Upper lobe of right lung (tissue), 1 donor: ENCODE data around the gene SZT2. TPM values are rescaled to one million over a fixed set of nuclear protein-coding genes. Genes with fewer than 3 reads are reported as not detected.

ENCODE experiments used
- ATAC-seq: fragments of 200-7000 bp; cut with Tn5 transposase; one replicate; pipeline ENCODE4 v1.9.1; 2020; ENCODE audit warnings: mild to moderate bottlenecking, moderate library complexity
- DNase-seq: peaks from one replicate; pipeline ENCODE4 v3.0.0-alpha.2; 2020
- H3K27ac ChIP-seq: fragments of 200-600 bp; one replicate; pipeline ENCODE4 v1.8.0; 2022
- H3K27me3 ChIP-seq: fragments of 200-600 bp; one replicate; pipeline ENCODE4 v1.8.0; 2022; ENCODE audit warnings: mild to moderate bottlenecking
- H3K36me3 ChIP-seq: fragments of 200-600 bp; one replicate; pipeline ENCODE4 v1.8.0; 2022
- H3K4me1 ChIP-seq: fragments of 200-600 bp; one replicate; pipeline ENCODE4 v1.8.0; 2022
- H3K4me3 ChIP-seq: fragments of 200-600 bp; one replicate; pipeline ENCODE4 v1.8.0; 2022; ENCODE audit warnings: mild to moderate bottlenecking
- H3K9me3 ChIP-seq: fragments of 200-600 bp; one replicate; pipeline ENCODE4 v1.8.0; 2022
- intact Hi-C: fragments of 100-400 bp; cut with DNase I; formaldehyde crosslinking; loops from one replicate; pipeline ENCODE4 v1.11.0; 2022
- total RNA-seq: library from RNA; stranded (reverse); fragmentation: NEBNext Ultra II Directional; extraction: Animal tissue kit (Norgen Biotek cat#: 25700); gene quantifications from one replicate; pipeline ENCODE4 v1.2.1, GENCODE V29; 2021
- TF ChIP-seq, protein P1 (sequence below): fragments of 200-600 bp; IDR thresholded peaks from one replicate; pipeline ENCODE4 v1.8.0; 2022; ENCODE audit warnings: antibody characterized with exemption
- donor health status: DM: no; HTN: yes; CAD: no; lungs with severe emphysema.

The SZT2 gene
- total RNA-seq, 1 donor from 2014 or later = 70.4 TPM

DNA sequence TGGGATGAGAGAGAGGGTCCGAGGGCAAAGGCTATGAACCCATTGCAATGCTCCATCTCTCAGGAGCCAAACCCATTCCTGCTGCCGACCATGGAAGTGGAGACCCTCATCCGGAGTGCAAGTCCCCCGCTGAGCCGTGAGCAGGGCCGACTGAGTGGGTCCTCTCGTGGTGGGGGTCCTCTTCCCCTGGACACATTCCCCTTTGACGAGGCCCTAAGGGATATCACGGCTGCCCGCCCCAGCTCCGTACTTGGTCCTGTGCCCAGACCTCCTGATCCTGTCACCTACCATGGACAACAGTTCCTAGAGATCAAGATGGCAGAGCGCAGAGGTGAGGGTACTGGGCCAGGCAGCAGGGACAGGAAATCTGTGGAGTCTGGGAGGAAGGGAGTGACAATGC lies 53.1 kb downstream of the SZT2 start:
- no peak for DNase-seq
- TF ChIP-seq, protein P1, sequence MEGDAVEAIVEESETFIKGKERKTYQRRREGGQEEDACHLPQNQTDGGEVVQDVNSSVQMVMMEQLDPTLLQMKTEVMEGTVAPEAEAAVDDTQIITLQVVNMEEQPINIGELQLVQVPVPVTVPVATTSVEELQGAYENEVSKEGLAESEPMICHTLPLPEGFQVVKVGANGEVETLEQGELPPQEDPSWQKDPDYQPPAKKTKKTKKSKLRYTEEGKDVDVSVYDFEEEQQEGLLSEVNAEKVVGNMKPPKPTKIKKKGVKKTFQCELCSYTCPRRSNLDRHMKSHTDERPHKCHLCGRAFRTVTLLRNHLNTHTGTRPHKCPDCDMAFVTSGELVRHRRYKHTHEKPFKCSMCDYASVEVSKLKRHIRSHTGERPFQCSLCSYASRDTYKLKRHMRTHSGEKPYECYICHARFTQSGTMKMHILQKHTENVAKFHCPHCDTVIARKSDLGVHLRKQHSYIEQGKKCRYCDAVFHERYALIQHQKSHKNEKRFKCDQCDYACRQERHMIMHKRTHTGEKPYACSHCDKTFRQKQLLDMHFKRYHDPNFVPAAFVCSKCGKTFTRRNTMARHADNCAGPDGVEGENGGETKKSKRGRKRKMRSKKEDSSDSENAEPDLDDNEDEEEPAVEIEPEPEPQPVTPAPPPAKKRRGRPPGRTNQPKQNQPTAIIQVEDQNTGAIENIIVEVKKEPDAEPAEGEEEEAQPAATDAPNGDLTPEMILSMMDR = no peak
- Histone ChIP-seq H3K9me3 (no peaks in the 10 kb centered on the region), H3K27me3 (no peaks in the 10 kb centered on the region), H3K4me1 (no peaks in the 10 kb centered on the region), H3K4me3 (no peak overlapping the region), H3K27ac (no peak overlapping the region), H3K36me3 (peaks cover 95% of the 10 kb centered on the region)
- no peak for ATAC-seq
- intact Hi-C loops = no loop called here

DNA sequence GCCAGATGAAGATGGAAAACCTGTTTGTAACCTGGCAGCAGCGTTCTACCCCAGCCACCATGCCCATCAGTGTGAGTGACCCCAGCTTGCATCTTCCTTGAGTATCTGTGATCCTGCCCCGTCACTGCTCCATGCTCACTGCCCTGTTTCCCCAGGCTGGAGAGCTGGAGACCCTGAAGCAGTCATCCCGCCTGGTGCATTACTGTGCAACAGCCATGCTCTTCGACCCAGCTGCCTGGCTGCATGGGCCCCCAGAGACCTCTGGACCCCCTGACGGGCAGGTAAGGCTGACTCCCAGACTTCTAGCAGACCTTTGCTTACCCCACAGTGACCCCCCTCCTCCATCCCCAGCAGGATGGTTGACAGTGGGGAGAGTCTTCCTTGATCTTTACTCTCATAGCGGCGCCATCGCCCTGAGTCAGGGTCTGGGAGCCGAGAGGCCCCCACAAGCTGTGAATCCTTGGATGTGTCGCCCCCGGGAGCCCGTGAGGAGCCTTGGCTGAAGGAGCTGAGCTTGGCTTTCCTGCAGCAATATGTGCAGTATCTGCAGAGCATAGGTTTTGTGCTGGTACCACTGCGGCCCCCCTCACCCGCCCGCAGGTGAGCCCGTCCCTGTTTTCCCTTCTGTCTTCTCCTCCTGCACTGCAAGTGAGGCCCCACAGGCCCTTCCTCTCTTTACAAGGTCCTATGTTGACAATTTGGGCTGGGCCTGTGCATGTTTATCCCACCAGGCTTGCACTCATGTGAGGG lies 53.7 kb downstream of the SZT2 start:
- intact Hi-C loops = no loop called here
- Histone ChIP-seq H3K4me3 (no peak overlapping the region), H3K4me1 (no peaks in the 10 kb centered on the region), H3K9me3 (no peaks in the 10 kb centered on the region), H3K27me3 (no peaks in the 10 kb centered on the region), H3K27ac (no peak overlapping the region), H3K36me3 (peaks cover 96% of the 10 kb centered on the region)
- TF ChIP-seq, protein P1 = no peak
- ATAC-seq (no peak), DNase-seq (no peak)

DNA sequence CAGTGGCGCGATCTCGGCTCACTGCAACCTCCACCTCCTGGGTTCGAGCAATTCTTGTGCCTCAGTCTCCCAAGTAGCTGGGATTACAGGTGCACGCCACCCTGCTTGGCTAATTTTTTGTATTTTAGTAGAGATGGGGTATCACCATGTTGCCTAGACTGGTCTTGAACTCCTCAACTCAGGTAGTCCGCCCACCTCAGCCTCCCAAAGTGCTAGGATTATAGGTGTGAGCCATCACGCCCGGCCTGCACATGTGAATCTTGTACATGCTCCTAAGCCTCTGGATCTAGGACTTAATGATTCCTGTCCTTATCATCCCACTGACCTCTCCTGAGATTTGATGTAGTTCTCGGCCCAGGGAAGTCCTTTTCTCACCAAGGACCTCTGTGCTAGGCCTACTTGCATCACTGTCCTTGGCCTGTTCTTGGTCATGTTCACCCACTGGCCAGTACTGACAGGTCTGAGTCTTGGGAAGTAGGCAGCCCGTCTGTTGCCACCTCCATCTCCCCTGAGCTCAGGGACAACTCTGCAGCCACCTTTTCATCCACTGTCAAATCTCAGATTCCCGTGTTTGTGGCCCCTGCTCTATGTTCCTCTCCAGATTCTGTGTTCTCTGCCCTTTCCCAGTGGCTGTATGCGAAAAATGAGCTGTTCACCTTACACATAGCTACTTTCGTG lies 54.6 kb downstream of the SZT2 start:
- no peak for ATAC-seq
- no peak for DNase-seq
- TF ChIP-seq, protein P1 = no peak

DNA sequence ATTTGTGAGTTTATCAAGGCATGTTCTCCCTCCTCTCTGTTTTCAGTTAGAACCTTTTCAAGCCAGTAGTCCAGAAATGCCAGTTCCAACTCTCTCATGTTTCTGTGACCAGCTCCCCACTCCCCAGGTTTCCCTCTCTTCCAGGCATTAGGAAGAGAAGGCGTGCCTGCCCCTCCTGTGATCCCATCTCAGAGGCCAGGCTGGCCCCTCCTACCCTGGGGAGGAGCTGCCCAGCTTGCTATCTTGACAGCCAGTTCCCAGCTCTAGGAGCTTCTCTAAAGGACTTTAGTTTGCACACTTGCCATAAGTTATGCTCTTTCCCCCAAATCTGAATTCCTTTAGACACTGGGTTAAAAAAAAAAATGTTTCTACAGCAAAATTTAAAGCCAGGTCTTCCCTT lies 55.1 kb downstream of the SZT2 start:
- TF ChIP-seq, protein P1 = no peak
- ATAC-seq (no peak), DNase-seq (no peak)
- H3K4me3 ChIP-seq = no peak overlapping the region
- H3K27me3 ChIP-seq = no peaks in the 10 kb centered on the region
- intact Hi-C loops = no loop called here
- H3K9me3 ChIP-seq = no peaks in the 10 kb centered on the region
- peaks cover 98% of the 10 kb centered on the region for H3K36me3 ChIP-seq
- H3K4me1 ChIP-seq = no peaks in the 10 kb centered on the region
- H3K27ac ChIP-seq = no peak overlapping the region

More for the DNA sequence above, 54.6 kb downstream of the SZT2 start:
- Histone ChIP-seq H3K27me3 (no peaks in the 10 kb centered on the region), H3K9me3 (no peaks in the 10 kb centered on the region), H3K36me3 (peaks cover 96% of the 10 kb centered on the region), H3K4me3 (no peak overlapping the region), H3K4me1 (no peaks in the 10 kb centered on the region), H3K27ac (no peak overlapping the region)
- intact Hi-C loops = no loop called here

- Histone ChIP-seq H3K4me1 (no peaks in the 10 kb centered on the region), H3K9me3 (no peaks in the 10 kb centered on the region), H3K36me3 (peaks cover 99% of the 10 kb centered on the region), H3K4me3 (no peak overlapping the region), H3K27me3 (no peaks in the 10 kb centered on the region), H3K27ac (no peak overlapping the region)
- DNase-seq = no peak
- TF ChIP-seq, protein P1 = no peak
- ATAC-seq = no peak
- intact Hi-C loops = no loop called here
Measured at GRCh38 chr1:43445606-43446387, 56.1 kb downstream of the SZT2 start.
